NCI-H526 treated with DMSO at 0.1 percent for 48 hours (cell line): ENCODE data around the gene MEAK7.

Experiments used
- DNase-seq: peaks from one replicate; lab custom pipeline; 2025; lab: John Stamatoyannopoulos, UW

MEAK7 gene

DNA sequence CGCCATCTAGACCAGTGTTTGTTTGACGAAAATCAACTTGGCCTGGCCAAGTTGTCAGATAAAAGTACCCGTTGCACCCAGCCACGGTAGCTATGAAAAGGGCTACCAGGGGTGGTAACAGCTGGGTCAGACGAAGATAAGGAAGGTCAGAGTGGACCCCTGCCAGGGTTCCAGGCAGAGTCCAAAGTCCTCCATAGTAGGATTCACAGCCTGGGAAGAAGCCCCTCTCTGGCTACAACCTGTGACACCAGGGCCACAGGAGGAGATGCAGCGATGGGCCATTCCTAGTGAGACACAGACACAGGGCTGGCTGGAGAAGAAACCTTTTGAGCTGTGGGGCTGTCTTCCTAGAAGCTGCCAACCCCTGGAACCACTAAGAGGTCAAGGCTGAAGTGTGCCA lies 39.3 kb downstream of the MEAK7 start:
- DNase-seq = no peak

DNA sequence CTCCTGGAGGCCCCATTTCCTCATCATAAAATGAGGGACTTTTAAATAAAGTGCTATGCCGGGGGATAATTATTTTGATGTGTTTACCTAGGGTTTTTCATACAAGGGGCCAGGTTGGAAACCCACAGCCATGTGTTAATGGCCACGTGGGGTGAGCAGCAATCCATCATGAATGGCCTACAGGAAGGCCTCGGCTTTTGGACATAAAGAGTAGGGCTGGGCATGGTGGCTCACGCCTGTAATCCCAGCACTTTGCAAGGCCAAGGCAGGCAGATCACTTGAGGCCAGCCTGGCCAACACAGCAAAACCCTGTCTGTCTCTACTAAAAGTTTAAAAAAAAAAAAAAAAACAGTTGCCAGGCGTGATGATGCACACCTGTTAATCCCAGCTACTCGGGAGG lies 40.3 kb downstream of the MEAK7 start:
- no peak for DNase-seq

DNA sequence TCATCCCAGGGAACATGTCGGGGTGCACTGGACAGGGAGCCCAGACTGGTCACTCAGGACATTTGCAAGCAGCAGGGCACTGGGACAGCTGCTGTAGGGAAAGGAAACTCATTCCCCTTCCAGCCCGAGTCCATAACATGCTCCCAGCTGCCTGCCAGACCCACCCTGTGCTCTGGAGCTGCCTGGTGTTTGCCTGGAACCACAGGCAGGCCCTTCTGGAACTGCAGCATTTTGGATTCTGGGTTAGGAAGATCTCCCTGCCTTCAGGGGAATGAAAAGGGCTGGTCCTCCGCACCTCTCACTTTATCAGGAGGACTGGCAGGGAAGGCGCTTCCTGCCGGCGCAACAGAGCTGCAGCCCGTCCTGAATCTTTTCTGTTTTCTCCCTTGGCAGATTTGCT lies 41.2 kb downstream of the MEAK7 start:
- DNase-seq = no peak

DNA sequence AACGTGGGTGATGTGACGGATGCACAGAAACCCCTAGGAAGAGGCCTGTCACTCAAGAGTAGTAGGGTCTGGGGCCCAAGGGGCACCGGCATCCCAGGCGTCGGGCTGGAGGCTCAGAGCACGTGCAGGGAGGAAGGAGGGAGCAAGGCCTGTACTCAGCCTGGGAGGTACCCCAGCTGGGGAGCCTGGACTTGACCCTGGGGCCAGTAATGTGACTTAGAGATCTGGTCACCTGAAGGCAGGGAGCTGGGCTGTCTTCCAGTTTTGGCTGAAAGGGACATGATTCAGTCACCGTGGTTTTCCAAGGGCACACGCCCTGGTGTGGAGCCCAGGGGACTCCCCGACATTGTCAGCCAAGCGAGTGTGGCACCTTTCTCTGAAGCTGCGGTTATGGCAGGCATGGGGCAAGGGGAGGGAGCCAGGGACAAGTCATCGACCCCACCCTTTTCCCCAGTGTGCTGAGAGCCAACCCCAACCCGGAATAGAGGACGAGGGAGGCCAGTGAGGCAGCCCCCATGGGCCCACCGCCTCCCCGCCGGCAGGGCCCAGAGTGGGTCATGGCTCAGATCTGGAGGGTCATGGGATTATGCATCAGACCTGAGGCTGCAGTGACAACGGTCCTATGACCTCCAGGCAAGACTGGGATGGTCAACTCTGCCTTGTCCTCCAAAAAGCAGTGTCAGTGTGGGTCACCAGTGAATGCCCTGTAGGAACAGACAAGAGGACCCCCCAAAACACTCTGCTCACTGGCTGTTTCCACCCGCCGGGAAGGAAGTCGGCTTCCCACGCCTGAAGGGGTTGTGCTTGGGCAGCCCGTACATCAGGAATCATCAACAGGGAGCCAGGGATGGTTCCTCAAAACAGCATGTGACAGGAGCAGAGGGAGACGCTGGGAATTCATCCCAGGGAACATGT lies 41.9 kb downstream of the MEAK7 start:
- DNase-seq = no peak

DNA sequence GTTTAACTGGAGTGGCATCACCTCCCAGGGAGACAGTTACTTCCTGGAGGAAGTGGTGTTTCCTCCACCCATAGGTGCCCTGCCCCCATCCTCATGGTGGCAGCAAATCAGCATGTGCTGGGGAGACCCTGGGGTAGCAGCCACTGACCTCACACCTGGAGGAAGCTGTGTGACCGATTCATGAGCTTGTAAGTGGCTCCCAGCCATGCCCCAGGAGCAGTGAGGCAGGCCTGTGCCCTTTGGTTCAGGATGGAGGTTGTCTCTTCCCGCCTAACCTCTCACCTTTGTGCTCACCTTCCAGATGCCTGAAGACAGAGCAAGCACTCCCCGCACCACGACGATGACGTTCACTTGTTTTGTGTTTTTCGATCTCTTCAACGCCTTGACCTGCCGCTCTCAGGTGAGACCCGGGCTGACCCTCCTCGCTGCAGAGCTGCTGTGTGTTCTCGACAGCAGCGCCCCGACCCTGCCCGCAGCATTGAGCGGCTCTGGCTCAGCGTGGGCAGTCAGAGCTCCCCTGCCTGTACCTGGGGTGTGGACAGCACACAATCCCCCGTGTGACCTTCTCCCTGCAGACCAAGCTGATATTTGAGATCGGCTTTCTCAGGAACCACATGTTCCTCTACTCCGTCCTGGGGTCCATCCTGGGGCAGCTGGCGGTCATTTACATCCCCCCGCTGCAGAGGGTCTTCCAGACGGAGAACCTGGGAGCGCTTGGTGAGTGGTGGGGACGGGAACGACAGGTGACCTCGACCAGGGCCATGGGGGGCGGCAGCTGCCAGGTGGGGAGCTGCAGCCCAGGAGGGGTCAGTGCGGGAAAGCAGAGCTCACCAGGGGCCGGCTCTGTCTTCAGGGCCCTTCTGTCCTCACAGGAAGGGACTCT lies 42.8 kb downstream of the MEAK7 start:
- DNase-seq = no peak

DNA sequence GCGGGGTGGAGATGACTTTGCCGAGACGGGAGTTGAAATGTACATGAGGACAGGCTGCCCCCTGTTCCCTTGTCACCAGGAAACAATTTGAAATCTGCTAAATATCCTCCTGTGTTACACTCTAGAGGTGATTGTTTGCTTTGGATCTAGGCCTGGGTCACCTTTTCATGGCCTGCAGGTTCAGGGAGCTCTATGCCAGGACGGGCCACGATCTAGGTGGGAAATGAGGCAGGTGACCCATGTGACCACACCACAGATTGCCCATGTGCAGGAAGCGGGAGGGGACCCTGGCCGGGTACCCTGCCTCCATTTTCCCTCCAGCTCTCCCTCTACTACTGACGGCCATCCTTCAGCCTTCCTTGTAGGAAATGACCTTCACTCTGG lies 43.4 kb downstream of the MEAK7 start:
- no peak for DNase-seq

DNA sequence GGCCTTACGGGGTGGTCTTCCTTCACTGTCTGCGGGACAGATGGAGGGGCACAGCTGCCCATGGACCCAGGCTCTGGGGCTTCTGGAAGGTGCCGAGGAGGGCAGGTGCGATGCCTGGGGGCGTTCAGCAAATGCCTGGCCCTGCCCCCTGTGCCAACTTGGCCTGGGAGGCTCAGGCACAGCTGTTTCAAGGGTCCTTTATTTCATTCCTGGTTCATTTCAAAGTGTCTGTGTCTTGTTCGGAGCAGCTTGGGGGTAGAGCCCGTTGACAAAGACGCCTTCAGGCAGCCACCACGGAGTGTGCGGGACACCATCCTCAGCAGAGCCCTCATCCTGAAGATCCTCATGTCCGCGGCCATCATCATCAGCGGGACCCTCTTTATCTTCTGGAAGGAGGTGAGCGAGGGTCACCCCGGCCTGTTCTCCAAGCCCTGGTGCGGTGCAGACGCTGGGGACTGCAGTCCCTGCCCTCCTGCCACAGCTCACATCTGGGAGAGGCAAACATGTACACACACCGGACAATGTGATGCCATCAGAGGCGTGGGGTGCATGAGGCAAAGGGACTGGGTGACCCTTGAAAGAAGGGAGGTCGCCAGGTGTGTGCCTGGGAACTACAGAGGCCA lies 43.9 kb downstream of the MEAK7 start:
- DNase-seq = no peak

DNA sequence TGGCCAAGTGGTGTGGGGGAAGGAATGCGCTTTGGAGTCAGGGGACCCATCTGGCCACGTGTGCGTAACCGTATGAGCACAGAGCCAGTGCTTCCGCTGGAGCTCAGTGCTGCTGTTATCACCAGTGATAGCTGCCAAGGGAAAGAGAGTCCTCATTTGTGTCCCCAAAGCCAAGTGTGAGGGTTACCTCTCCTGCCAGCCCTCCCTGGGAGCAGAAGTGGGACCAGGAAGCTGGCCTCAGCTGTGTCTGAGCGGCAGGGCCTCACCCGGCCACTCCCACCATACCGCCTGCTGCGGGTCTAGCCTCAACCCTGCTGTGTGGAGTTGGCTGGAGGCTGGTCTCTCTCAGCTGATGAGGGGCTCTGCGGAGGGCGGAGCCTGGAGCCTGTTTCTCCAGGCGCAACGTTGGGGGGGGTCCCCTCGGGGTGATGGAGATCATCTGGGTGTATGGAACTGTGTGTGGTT lies 44.5 kb downstream of the MEAK7 start:
- no peak for DNase-seq

DNA sequence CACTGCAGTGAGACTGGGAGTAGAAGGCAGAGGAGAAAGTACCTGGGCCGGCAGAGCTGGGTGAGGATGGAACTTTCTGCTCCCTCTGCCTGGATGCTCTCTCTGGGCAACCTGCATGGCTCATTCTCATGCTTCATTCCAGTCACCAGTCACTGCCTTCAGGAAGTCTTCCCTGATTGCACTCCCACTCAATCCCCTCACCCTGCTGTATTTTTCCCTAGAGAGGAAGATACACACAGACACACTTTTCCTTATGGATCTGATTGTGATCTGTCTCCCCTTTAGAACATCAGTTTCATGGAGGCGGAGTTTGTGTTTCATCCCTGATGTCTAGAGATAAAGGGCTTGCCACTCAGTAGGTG lies 44.9 kb downstream of the MEAK7 start:
- no peak for DNase-seq

DNA sequence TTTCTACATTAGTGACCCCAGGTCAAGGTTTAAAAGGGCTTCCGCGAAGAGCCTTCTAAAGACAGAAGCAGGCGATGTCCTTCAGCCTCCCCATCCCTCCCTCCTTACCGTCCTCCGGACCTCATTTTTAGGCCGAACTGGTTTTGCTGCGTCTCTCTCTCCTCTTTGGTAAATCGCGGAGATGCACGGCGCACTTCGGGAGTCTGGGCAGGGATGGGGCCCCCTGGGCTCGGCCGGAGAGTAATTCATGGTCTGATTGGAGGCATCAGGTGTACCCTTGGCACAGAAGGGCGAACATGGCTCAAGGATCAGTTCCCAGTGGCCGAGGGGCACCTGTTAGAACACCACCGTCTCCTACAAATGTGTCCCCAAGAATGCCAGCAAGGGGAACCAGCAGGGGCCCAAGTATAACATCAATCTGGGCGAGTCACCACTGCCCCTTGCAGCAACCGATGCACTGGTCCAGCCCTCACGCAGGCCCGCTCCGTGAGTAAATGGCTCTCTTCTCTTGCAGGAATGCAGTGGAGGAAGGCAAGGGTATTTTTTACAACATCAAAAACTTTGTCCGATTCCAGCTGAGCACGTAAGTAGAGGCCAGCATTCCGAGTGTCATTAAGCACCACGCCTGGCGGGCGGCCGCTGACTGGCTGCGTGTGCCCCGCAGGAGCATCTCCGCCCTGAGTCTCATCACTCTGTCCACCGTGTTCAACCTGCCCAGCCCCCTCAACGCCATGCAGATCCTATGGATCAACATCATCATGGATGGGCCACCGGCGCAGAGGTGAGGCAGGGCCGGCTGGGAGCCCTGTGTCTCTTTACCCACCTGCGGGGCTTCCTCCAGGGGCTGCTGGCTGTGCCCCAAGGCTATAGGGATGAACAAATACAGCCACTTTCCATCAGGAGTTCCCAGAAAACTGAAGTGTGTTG lies 45.6 kb downstream of the MEAK7 start:
- DNase-seq = no peak

DNA sequence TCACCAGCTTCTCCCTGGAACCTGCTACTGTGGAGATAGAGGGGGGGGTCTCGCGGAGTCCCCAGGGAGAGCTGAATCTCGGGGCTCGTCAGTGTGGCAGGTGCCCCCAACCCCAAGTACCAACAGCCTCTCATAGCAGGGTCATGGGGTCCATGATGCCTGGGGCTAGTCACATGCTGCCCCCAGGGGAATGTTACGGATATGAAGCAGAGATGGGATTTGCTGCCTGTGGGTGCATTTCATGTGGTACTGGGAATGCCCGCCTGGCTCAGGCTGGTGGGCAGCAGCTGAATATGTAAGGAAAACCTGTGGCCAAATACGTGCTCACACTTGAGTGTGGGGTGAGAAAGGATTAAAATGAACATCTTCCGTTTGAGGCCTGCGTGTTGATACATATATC lies 49.4 kb downstream of the MEAK7 start:
- no peak for DNase-seq
